HK-2 (cell line): ENCODE measurements around the gene KIF17.
"Not testable (repeated sequence)": the region's sequence is repeated elsewhere in the genome, so short reads cannot be mapped to it uniquely, and the experiment has no call there.

Experiments used
- DNase-seq: peaks from one replicate; pipeline ENCODE4 v3.0.0-alpha.2; 2018; ENCODE audit not compliant: unreplicated experiment

The KIF17 gene

GRCh38 chr1:20686883-20687725 lies 30.7 kb downstream of the KIF17 start:
- no peak for DNase-seq

DNA sequence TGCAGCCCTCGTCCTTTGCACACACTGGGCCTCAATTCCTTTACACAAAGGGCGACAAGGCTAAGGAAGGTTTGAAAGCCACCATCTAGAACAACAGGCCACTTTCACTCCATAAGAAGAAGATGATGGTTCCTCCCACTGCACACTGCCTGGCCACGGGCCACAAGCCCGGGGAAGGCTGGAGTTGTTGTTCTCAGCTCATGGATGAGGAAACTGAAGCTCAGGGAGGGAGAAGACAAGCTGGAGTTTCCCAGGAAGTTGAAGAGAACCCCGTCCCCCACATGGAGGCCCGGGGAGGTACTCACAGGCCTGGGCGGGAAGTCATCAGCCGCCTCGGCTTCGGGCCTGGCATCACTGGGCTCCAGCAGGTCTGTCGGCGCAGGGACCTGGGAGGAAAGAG lies 32.1 kb downstream of the KIF17 start:
- DNase-seq = no peak

- DNase-seq = no peak
These were observed 32.6 kb downstream of the KIF17 start for GRCh38 chr1:20685099-20685662.

DNA sequence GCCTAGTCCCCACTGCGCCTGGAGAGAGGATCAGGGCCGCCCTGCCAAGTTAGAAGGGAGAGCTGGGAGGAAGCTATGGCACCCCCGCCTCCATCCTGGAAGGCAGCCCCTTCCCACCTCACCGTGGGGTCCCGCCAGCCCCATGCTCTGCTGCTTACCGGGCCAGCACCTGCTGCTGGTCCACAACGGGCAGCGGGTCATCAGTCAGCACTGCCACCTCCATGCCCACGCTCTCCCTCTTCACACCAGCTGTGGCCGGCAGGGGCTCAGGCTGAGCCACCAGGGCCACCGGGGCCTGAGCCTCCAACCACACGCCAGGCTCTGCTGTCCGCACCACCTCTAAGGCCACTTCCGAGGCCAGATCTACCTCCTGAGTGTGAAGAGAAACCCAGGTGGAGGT lies 33.2 kb downstream of the KIF17 start:
- no peak for DNase-seq

GRCh38 chr1:20684050-20684620 lies 33.7 kb downstream of the KIF17 start:
- no peak for DNase-seq

DNA sequence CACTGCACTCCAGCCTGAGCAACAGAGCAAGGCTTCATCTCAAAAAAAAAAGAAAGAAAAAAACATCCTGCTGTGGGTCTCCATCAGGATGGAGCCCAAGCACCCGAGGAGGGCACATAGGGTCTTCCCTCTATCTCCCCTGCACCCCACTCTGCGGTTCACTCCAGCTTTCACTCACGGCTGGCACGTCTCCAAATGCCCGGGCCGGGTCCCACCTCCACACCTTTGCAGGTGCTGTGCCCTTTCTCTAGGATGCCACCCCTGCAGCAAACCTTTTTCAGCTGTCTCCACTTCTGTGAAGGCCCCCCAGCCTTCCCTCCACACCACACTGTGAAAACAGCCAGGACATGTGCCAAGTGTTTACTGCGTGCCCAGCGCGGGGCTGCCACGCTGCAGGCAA lies 34.2 kb downstream of the KIF17 start:
- DNase-seq = no peak

DNA sequence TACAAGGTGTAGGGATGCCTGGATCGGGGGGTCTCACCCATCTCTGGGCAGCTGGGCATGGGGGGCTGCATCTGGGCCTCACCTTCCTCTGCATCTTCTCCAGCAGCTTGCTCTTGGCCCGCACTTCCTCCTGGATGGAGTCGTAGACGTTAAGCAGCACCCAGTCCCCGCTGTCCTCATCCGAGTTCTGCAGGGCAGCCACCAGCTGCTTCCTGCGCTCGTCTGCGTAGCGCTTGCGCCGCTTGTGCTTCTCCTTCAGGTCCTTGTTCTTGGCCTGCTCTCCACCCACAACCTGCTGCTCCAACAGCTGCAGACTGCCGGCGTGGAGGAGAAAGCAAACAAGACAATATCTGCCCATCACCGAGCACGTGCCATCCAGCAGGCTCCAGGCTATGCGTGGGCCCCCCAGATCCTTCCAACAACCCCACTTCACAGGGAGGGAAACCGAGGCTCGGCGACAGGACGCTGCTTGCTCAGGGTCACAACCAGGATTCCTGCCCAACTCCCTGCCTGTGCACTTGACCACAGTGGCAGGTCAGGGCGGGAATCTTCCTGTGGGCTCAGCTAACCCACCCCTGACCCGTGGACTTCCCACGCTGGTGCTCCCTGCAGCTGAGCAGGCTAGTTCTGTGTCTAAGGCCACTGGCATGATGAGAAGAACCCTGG lies 35.1 kb downstream of the KIF17 start:
- no peak for DNase-seq

GRCh38 chr1:20681999-20682398 lies 35.8 kb downstream of the KIF17 start:
- no peak for DNase-seq

DNA sequence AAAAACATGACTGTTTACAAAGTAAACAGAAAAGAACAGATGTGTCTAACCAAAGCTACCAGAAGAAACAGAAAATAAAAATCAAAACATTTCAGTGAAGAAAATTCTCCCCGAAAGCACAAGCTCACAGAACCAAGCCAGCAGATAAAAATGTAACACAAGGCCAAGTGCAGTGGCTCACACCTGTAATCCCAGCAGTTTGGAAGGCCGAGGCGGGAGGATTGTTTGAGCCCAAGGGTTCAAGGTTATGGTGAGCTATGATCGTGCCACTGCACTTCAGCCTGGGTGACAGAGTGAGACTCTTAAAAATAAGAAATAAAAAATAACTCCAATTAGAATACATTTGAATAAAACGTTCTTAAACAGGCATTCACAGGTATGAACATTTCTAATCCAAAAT lies 37.5 kb downstream of the KIF17 start:
- DNase-seq = no peak

DNA sequence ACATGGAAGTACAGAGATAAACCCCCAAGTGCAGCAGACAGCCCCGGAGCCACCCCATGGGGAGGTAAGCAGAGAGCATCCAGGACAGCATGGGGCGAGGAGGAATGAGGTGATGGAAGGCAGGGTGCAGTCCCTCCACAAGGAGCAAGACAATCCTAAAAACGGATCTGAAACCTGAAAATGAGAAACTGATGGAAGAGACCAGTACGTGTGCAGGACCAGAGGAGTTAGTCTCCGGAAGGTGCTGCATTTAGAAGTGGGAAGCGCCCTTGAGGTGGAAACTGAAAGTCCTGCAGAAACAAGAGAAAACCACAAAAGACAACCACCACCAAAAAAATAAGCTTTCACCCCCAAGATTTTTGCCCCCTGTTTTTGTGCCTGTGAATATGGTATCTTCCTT lies 39.2 kb downstream of the KIF17 start:
- DNase-seq = no peak

DNA sequence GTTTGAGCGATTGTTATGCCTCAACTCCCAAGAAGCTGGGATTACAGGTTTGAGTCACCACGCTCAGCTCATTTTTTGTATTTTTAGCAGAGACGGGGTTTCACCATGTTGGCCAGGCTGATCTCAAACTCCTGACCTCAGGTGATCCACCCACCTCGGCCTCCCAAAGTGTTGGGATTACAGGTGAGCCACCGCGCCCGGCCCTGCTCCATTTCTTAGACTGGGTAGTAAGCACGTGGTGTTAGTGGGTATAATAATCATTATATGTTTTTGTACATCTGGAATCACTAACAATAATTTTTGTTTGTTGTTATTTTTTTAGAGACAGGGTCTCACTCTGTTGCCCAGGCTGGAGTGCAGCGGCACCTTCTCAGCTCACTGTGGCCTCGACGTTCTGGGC lies 44.2 kb downstream of the KIF17 start:
- DNase-seq = not testable (repeated sequence)

- no peak for DNase-seq
These were observed 45.6 kb downstream of the KIF17 start for GRCh38 chr1:20672265-20672632.

GRCh38 chr1:20670936-20671335 lies 46.9 kb downstream of the KIF17 start:
- DNase-seq = no peak

GRCh38 chr1:20668581-20668980 lies 49.2 kb downstream of the KIF17 start:
- DNase-seq = no peak

DNA sequence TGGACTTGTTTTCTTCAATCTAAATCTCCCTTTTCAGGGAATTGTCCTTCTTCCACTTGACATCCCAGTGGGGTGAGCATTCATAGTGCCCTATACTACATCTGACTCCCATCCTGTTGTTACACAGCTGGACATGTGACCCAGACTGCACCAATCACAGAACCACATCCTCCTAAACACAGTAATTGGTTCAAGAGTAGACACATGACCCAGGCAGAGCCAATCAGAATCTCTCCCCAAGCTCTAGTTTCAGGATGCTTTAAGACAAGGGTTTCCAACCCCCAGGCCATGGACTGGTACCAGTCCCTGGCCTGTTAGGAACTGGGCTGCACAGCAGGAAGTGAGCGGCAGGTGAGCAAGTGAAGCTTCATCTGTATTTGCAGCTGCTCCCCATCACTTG lies 51.0 kb downstream of the KIF17 start:
- no peak for DNase-seq

- no peak for DNase-seq
These were observed 51.7 kb downstream of the KIF17 start for GRCh38 chr1:20666146-20666545.

- DNase-seq = no peak
These were observed 52.1 kb downstream of the KIF17 start for GRCh38 chr1:20665726-20666125.

DNA sequence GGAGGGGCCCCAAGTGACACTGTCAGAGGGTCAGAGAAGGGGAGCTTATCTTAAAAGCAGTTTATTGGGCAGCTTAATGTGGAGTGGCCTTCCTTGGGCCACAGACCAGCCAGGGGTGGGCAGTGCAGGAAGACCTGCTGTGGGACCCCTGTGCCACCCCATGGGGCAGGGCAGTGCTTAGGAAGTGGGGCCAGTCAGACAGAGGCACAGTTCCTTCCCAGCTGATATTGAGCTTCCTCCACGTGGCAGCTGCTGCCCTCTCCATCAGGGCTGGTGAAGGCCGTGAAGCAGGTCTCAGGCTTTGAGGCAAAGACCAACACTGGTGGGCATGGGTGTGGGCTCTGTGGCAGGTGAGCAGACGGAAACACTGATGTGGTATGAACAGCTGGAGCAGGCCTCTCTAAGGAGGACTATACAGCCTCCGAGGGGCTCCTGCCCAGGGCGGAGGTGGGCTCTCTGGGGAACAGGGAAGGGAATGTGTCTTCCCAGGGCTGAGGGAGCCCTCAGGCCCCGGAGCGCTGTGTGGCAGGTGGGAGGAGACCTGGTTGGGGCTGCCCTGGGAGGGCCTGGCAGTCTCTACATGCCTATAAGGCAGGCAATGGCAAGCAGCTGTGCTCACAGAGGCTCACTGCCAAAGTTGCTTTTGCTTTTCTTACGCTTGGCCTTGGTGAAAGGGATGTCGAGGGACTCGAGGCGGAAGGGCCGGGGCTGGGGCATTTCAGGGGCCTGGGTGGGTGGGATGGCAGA lies 53.7 kb downstream of the KIF17 start:
- no peak for DNase-seq

DNA sequence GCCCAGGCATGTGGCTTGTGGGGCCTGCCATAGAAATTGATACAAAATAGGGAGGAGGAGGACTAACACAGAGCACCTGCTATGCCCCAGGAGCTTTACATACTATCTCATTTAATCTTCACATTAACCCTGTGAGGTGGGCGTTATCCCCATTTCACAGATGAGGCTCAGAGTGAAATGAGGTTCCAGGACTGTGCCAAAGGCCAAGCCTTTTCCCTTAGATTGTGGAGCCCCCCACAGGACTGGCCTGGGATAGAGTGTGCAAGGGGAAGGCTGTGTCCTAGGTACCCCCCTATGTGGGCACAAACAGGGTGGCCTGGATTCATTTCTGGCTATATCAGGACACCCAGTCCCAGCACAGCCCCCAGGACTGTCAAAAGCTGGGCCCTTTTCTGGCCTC lies 54.4 kb downstream of the KIF17 start:
- DNase-seq = no peak

DNA sequence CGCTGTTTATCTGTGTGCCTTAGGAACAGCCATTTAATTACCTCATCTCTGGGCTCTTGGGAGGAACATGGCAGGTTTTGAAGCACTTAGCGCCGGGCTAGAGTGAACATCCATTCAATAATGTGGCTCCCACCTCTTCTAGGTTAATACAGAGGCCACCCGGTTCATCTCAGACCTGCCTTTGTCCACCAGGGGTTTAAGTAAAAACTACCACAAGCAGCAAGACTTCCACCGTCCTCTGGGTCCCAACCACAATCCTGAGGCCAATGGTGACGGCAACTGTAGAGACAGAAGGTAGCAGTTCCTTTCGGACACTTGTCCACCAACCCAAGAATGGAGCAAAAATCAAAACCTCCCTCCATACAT lies 55.7 kb downstream of the KIF17 start:
- DNase-seq = no peak

GRCh38 chr1:20661207-20662109 lies 56.3 kb downstream of the KIF17 start, which contains the start of gene DDOST:
Gene DDOST (minus strand): TSS chr1:20661369. CDS start chr1:20661350, 19 bp downstream.
- peak; percentile 97 for DNase-seq
